ENCODE results near the gene IRAK2. TPM values are rescaled to one million over a fixed set of nuclear protein-coding genes. Genes with fewer than 3 reads are reported as not detected.

The IRAK2 gene
- total RNA-seq, 5 donors from 2014 or later (not counting 1 experiment from before 2014, with no cell fraction given), result 2.9 to 5.0 (median 3.7) TPM

DNA sequence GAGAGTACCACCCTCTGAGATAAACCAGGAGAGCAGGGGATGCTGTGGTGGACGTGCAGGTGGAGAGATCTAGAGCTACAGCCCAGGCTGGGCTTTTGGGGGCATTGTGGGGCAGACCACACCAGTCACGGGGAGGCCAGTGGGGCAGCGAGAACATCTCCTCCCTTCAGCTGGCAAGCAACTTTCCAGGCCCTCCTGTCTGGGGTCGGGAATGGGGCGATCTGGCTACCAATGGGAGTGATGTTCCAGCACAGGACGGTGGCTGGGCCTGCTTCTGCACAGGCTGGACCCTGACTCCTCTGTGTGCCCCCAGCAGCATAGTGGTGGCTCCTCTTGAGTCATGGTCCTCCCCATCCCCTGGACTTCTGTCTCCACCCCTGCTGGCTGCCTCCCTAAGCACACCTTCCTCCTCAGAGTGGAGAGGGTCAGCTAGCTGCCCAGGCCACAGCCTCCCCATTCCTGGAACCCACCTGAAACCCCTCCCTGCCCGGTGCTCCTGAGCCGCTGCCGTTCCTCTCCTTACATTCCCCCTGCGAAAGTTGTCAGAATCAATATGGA, 16.1 kb downstream of the IRAK2 start:
- DNase-seq, result no peak
- no peaks in the 10 kb centered on the region for H3K9me3 ChIP-seq
- peaks cover 0 to 23% of the 10 kb centered on the region in 2 experiments for H3K4me1 ChIP-seq (ENCODE audit: control insufficient read depth in 1 of 2, extremely low read depth in 1 of 2, insufficient read depth in 2 of 2, low read length in 2 of 2)
- no peaks in the 10 kb centered on the region for H3K27me3 Mint-ChIP-seq
- no peaks in the 10 kb centered on the region for H3K9me3 Mint-ChIP-seq
- peaks cover 0 to 9% of the 10 kb centered on the region in 2 donors for H3K36me3 ChIP-seq (ENCODE audit: control insufficient read depth in 2 of 2, extremely low read depth in 1 of 2, insufficient read depth in 1 of 2, low read length in 1 of 2)
- no peak for ATAC-seq (replicated peaks in 1 of 4)
- H3K27ac ChIP-seq (ENCODE audit: low read length), result no peak overlapping the region
- ChIA-PET CTCF (no interaction called here), POLR2A (no interaction called here)
- H3K4me1 Mint-ChIP-seq, result peaks cover 4 to 20% (median 18%) of the 10 kb centered on the region in 3 donors
- H3K27ac Mint-ChIP-seq, result peak overlapping the region in 1 of 2 donors; percentile 5
- H3K27me3 ChIP-seq (replicated peaks in 1 of 2; ENCODE audit: control insufficient read depth in 2 of 2, extremely low read depth in 1 of 2, insufficient read depth in 2 of 2, low read length in 1 of 2), result peaks cover 0 to 2% of the 10 kb centered on the region in 2 experiments
- no peak overlapping the region for H3K4me3 Mint-ChIP-seq
- peaks cover 16% of the 10 kb centered on the region for H3K36me3 Mint-ChIP-seq
- WGBS (ENCODE audit: insufficient coverage), result 84% methylated on average over 6 of the region's 10 CpGs
- H3K4me3 ChIP-seq (ENCODE audit: control insufficient read depth in 1 of 2, extremely low read depth in 1 of 2, low read length in 1 of 2), result no peak overlapping the region

DNA sequence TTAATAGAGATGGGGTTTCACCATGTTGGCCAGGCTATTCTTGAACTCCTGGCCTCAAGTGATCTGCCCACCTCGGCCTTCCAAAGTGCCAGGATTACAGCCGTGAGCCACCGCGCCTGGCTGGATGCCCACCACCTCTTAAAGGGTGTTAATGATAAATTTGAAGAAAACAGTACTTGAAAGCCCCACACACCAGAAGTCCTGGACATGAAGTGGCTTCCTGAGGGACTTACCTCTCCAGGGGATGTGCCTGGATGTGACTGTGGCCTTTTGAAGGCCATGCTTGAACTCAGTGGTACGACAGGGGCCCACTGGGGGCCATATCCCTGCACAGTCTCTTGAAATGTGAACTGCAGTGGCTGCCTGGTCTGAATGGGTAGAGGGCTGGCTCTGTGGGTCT, 18.2 kb downstream of the IRAK2 start:
- H3K9me3 Mint-ChIP-seq, result no peaks in the 10 kb centered on the region
- peaks cover 25 to 41% (median 33%) of the 10 kb centered on the region in 3 donors for H3K4me1 Mint-ChIP-seq
- Histone ChIP-seq H3K27me3 (replicated peaks in 1 of 2; ENCODE audit: control insufficient read depth in 2 of 2, extremely low read depth in 1 of 2, insufficient read depth in 2 of 2, low read length in 1 of 2) (peaks cover 0 to 2% of the 10 kb centered on the region in 2 experiments), H3K9me3 (no peaks in the 10 kb centered on the region), H3K4me1 (ENCODE audit: control insufficient read depth in 1 of 2, extremely low read depth in 1 of 2, insufficient read depth in 2 of 2, low read length in 2 of 2) (peaks cover 19 to 44% of the 10 kb centered on the region in 2 experiments), H3K4me3 (ENCODE audit: control insufficient read depth in 1 of 2, extremely low read depth in 1 of 2, low read length in 1 of 2) (no peak overlapping the region), H3K27ac (ENCODE audit: low read length) (no peak overlapping the region), H3K36me3 (ENCODE audit: control insufficient read depth in 2 of 2, extremely low read depth in 1 of 2, insufficient read depth in 1 of 2, low read length in 1 of 2) (peaks cover 0 to 9% of the 10 kb centered on the region in 2 donors)
- no peak for ATAC-seq (replicated peaks in 1 of 4)
- H3K27me3 Mint-ChIP-seq, result no peaks in the 10 kb centered on the region
- H3K27ac Mint-ChIP-seq, result no peak overlapping the region
- WGBS (ENCODE audit: insufficient coverage), result 100% methylated on average over 1 of the region's 5 CpGs
- CTCF ChIA-PET, result interaction anchor here in 1 of 2 donors (1.0 kb wide), 1 partner anchor 27 kb away, joined by 3 read pairs; no protein-coding TSS in a partner anchor
- DNase-seq, result no peak
- peaks cover 16% of the 10 kb centered on the region for H3K36me3 Mint-ChIP-seq
- H3K4me3 Mint-ChIP-seq, result no peak overlapping the region
- POLR2A ChIA-PET, result no interaction called here

DNA sequence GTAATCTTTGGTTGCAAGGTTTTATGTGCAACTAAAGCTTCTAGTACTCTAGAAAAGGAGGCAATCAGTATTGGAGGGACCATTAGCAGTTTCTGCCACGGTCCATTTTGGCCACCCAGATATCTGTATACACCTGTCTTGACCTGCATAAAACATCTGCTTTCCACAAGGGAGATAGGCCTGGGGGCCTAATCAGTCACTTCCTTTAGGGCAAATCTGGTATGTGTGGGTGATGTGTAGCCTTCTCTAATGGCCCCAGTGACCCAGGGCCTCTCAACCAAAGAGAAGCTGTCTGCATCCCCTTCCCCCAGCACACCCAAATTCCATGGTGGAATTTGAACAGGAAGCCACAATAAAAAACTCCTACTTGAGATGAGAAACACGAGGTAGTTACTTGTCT, 19.5 kb downstream of the IRAK2 start:
- ATAC-seq (replicated peaks in 1 of 4), result no peak
- POLR2A ChIA-PET, result interaction anchor here in 1 of 2 donors (0.6 kb wide), 1 partner anchor 69 kb away, joined by 4 read pairs; no protein-coding TSS in a partner anchor

DNA sequence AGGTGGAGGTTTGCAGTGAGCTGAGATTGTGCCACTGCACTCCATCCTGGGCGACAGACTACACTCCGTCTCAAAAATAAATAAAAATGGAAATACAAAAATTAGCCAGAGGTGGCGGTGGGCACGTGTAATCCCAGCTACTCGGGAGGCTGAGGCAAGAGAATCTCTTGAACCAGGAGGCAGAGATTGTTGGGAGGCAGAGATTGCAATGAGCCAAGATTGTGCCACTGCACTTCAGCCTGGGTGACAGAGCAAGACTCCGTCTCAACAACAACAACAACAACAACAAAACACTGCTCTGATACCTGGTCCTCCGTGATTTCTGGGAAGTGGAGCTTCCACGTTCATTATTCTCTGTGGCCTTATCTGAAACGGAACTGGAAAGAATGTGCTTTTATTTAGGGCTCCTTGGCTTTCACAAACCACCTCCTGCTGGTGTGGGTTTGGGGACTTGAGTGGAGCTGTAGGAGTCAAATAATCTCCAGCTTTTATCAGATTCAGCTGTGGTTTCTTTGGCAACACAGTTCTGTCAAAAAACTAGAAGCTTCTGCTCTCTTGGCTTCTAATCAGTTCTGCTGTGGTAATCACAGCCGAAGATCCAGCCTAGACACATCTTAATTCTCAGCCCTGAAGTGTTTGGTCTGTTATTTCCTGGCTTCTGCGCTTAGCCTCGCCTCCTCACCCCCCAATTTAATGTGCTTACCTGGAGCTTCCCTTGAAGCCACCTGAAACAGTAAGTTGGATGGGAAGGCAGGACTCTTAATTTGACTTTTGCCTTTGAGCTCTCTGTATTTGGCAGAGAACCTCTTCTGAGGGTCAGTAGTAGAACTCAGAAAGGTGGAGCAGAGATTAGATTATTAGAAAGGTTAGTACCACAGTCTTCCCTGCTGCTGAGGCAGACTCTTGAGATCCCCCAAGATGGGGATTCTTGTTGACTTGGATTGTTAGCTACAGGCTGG, 21.4 kb downstream of the IRAK2 start:
- peak; percentile 78 to 87 (median 80) for ATAC-seq (replicated peaks in 1 of 4)
- peaks cover 0 to 4% of the 10 kb centered on the region in 2 donors for H3K36me3 ChIP-seq (ENCODE audit: control insufficient read depth in 2 of 2, extremely low read depth in 1 of 2, insufficient read depth in 1 of 2, low read length in 1 of 2)
- H3K4me3 ChIP-seq (ENCODE audit: control insufficient read depth in 1 of 2, extremely low read depth in 1 of 2, low read length in 1 of 2), result peak overlapping the region in 1 of 2 donors; percentile 23

More for the DNA sequence above, 19.5 kb downstream of the IRAK2 start:
- no peak overlapping the region for H3K27ac ChIP-seq (ENCODE audit: low read length)
- CTCF ChIA-PET, result interaction anchor here in 1 of 2 donors (1.0 kb wide), 1 partner anchor 29 kb away, joined by 3 read pairs; no protein-coding TSS in a partner anchor
- peaks cover 0 to 9% of the 10 kb centered on the region in 2 donors for H3K36me3 ChIP-seq (ENCODE audit: control insufficient read depth in 2 of 2, extremely low read depth in 1 of 2, insufficient read depth in 1 of 2, low read length in 1 of 2)
- peaks cover 11% of the 10 kb centered on the region for H3K36me3 Mint-ChIP-seq
- peaks cover 23 to 54% of the 10 kb centered on the region in 2 experiments for H3K4me1 ChIP-seq (ENCODE audit: control insufficient read depth in 1 of 2, extremely low read depth in 1 of 2, insufficient read depth in 2 of 2, low read length in 2 of 2)
- peak overlapping the region; percentile 65 to 69 for H3K27ac Mint-ChIP-seq
- no peak overlapping the region for H3K4me3 Mint-ChIP-seq
- H3K27me3 ChIP-seq (replicated peaks in 1 of 2; ENCODE audit: control insufficient read depth in 2 of 2, extremely low read depth in 1 of 2, insufficient read depth in 2 of 2, low read length in 1 of 2), result peaks cover 0 to 2% of the 10 kb centered on the region in 2 experiments
- no peaks in the 10 kb centered on the region for H3K27me3 Mint-ChIP-seq
- H3K4me1 Mint-ChIP-seq, result peaks cover 34 to 49% (median 39%) of the 10 kb centered on the region in 3 donors
- WGBS (ENCODE audit: insufficient coverage), result no CpG with 5 or more reads among the region's 2 CpGs
- no peaks in the 10 kb centered on the region for H3K9me3 Mint-ChIP-seq
- no peak for DNase-seq
- no peaks in the 10 kb centered on the region for H3K9me3 ChIP-seq
- no peak overlapping the region for H3K4me3 ChIP-seq (ENCODE audit: control insufficient read depth in 1 of 2, extremely low read depth in 1 of 2, low read length in 1 of 2)

DNA sequence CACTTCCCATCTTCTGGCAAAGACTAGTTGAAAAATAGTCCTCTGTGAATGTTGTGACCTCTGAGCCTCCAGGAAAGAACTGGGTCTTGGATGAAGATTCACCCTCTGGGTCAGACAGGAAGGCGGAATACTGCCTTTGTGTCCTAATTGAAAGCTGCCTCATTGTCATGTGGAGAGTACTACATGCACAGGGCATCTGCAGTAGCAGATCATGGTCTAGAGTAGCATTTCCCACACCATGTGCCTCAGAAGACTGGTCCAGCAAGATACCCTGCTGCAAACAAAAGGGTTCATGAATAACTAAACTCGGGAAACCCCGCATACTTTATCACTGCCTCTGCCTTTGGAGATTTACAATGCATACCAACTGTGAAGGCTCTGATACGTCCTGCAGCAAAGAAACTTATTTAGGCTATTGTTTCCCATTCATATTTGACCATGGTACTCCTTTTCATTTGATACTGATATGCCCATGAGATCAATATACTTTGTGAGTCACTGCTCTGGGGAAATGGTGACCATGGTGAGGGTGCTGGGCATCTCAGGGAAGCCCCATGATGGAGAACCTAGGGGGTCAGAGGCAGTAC, 22.7 kb downstream of the IRAK2 start:
- Mint-ChIP-seq H3K4me3 (no peak overlapping the region), H3K9me3 (no peaks in the 10 kb centered on the region), H3K27me3 (no peaks in the 10 kb centered on the region), H3K4me1 (peaks cover 60 to 68% (median 63%) of the 10 kb centered on the region in 3 donors), H3K27ac (peak overlapping the region; percentile 96 to 97), H3K36me3 (no peaks in the 10 kb centered on the region)
- no peaks in the 10 kb centered on the region for H3K9me3 ChIP-seq
- peaks cover 0 to 4% of the 10 kb centered on the region in 2 donors for H3K36me3 ChIP-seq (ENCODE audit: control insufficient read depth in 2 of 2, extremely low read depth in 1 of 2, insufficient read depth in 1 of 2, low read length in 1 of 2)
- H3K4me1 ChIP-seq (ENCODE audit: control insufficient read depth in 1 of 2, extremely low read depth in 1 of 2, insufficient read depth in 2 of 2, low read length in 2 of 2), result peaks cover 51 to 80% of the 10 kb centered on the region in 2 experiments
- H3K4me3 ChIP-seq (ENCODE audit: control insufficient read depth in 1 of 2, extremely low read depth in 1 of 2, low read length in 1 of 2), result no peak overlapping the region
- ChIA-PET POLR2A (interaction anchor here in 1 of 2 donors (0.6 to 0.7 kb wide), 2 partner anchors 12 to 13 kb away, joined by 4 to 9 read pairs; no protein-coding TSS in a partner anchor), CTCF (interaction anchor here in 1 of 2 donors (0.6 kb wide), 1 partner anchor 36 kb away, joined by 3 read pairs; no protein-coding TSS in a partner anchor)
- 97% methylated on average over 3 of the region's 4 CpGs for WGBS (ENCODE audit: insufficient coverage)
- ATAC-seq (replicated peaks in 1 of 4), result no peak
- no peak overlapping the region for H3K27ac ChIP-seq (ENCODE audit: low read length)
- no peak for DNase-seq
- H3K27me3 ChIP-seq (replicated peaks in 1 of 2; ENCODE audit: control insufficient read depth in 2 of 2, extremely low read depth in 1 of 2, insufficient read depth in 2 of 2, low read length in 1 of 2), result no peaks in the 10 kb centered on the region

More for the DNA sequence above, 21.4 kb downstream of the IRAK2 start:
- CTCF ChIA-PET, result interaction anchor here (0.8 to 1.5 kb wide), 6 partner anchors 9 to 47 kb away, joined by 3 to 7 read pairs (median 4); no protein-coding TSS in a partner anchor
- peaks cover 47 to 60% (median 53%) of the 10 kb centered on the region in 3 donors for H3K4me1 Mint-ChIP-seq
- Histone ChIP-seq H3K27ac (ENCODE audit: low read length) (peak overlapping the region; percentile 58), H3K4me1 (ENCODE audit: control insufficient read depth in 1 of 2, extremely low read depth in 1 of 2, insufficient read depth in 2 of 2, low read length in 2 of 2) (peaks cover 38 to 67% of the 10 kb centered on the region in 2 experiments), H3K9me3 (no peaks in the 10 kb centered on the region), H3K27me3 (replicated peaks in 1 of 2; ENCODE audit: control insufficient read depth in 2 of 2, extremely low read depth in 1 of 2, insufficient read depth in 2 of 2, low read length in 1 of 2) (no peaks in the 10 kb centered on the region)
- H3K9me3 Mint-ChIP-seq, result no peaks in the 10 kb centered on the region
- H3K27ac Mint-ChIP-seq, result peak overlapping the region; percentile 96 to 97
- DNase-seq, result peak in 5 of 35 experiments; percentile 19 to 61 (median 27)
- peak overlapping the region; percentile 18 to 52 (median 50) for H3K4me3 Mint-ChIP-seq
- POLR2A ChIA-PET, result interaction anchor here (0.6 to 1.2 kb wide), 6 partner anchors 9 to 82 kb away, joined by 4 to 11 read pairs (median 6); no protein-coding TSS in a partner anchor
- 0% methylated on average over 1 of the region's 12 CpGs for WGBS (ENCODE audit: insufficient coverage)
- H3K27me3 Mint-ChIP-seq, result no peaks in the 10 kb centered on the region
- H3K36me3 Mint-ChIP-seq, result peaks cover 4% of the 10 kb centered on the region
